HepG2 (cell line): ENCODE measurements around the gene ZFHX3. TPM values are rescaled to one million over a fixed set of nuclear protein-coding genes. Genes with fewer than 3 reads are reported as not detected.

Source experiments
- ATAC-seq: fragments of 200-7000 bp; cut with Tn5 transposase; 3 replicates; pipeline ENCODE4 v1.9.1; 2020; ENCODE audit warnings: mild to moderate bottlenecking, moderate library complexity
- BruUV-seq: library from RNA; stranded (reverse); fragments of 400-500 nt; replicated peaks from 2 replicates; lab custom pipeline; 2021; lab: Mats Ljungman, UMichigan
- CTCF ChIA-PET: fragments of 300-600 bp; formaldehyde crosslinking; extraction: SDS; loops from one replicate; lab custom pipeline; 2021; ENCODE audit warnings: low total read pairs, inconsistent platforms, low intra/inter-chr PET ratio; lab: Yijun Ruan, JAX
- POLR2A ChIA-PET: fragments of 350-600 bp; sonication (Branson Sonifier 250); formaldehyde crosslinking; loops from one replicate; lab custom pipeline; 2020; ENCODE audit warnings: antibody characterized with exemption, inconsistent platforms; lab: Yijun Ruan, JAX
- DNase-seq: peaks from one replicate; pipeline ENCODE4 v3.0.0-alpha.2; 2015; ENCODE audit warnings: low spot score
- FAIRE-seq: peaks from 3 replicates; lab custom pipeline; 2011; peaks lifted over from hg19 to GRCh38; lab: Jason Lieb, UNC
- H2AFZ ChIP-seq: one replicate; pipeline ENCODE4 v1.6.1; 2011; ENCODE audit warnings: low read length, inconsistent platforms
- H3K27ac ChIP-seq: fragments of 300-600 bp; 3 replicates; pipeline ENCODE4 v1.8.0; 2011; ENCODE audit warnings: mixed run types, mild to moderate bottlenecking, mixed read lengths, low read length, inconsistent platforms; ENCODE audit not compliant: insufficient read depth; ENCODE audit errors: extremely low read length
- H3K27me3 ChIP-seq, 2 experiments: fragments of 200-600 bp in 1 of 2; 2 replicates in 1 of 2; 3 replicates in 1 of 2; pipeline versions ENCODE4 v1.6.0 to v1.8.0; 2011; ENCODE audit warnings: low read length in 2 of 2, mild to moderate bottlenecking in 2 of 2, moderate library complexity in 2 of 2, inconsistent platforms in 1 of 2; ENCODE audit not compliant: insufficient read depth in 2 of 2, control insufficient read depth in 1 of 2
- H3K36me3 ChIP-seq, 2 experiments: fragments of 200-600 bp in 1 of 2; replicated peaks in 1 of 2; 2 replicates in 1 of 2; 3 replicates in 1 of 2; pipeline versions ENCODE4 v1.5.1 to v1.8.0; 2011; ENCODE audit warnings: low read length in 2 of 2, inconsistent platforms in 1 of 2; ENCODE audit not compliant: insufficient read depth in 2 of 2, control insufficient read depth in 1 of 2
- H3K4me1 ChIP-seq: 2 replicates; pipeline ENCODE4 v1.5.1; 2012; ENCODE audit warnings: low read length, inconsistent platforms; ENCODE audit not compliant: insufficient read depth
- H3K4me2 ChIP-seq: 2 replicates; pipeline ENCODE4 v1.6.0; 2011; ENCODE audit warnings: low read depth, low read length, inconsistent platforms
- H3K4me3 ChIP-seq, 3 experiments: fragments of 200-600 bp in 1 of 3; sonication (generic), shearing (Covaris generic) in 1 of 3; replicated peaks in 1 of 3; 2 replicates each; pipeline ENCODE4 v1.5.1; 2011 to 2016; ENCODE audit warnings: low read length in 3 of 3, inconsistent platforms in 2 of 3, low read depth in 2 of 3, mild to moderate bottlenecking in 2 of 3, control low read depth in 1 of 3, mixed read lengths in 1 of 3; ENCODE audit not compliant: insufficient read depth in 1 of 3
- H3K79me2 ChIP-seq: one replicate; pipeline ENCODE4 v1.6.1; 2011; ENCODE audit warnings: low read length, inconsistent platforms; ENCODE audit not compliant: insufficient read depth
- H3K9ac ChIP-seq: 2 replicates; pipeline ENCODE4 v1.6.0; 2011; ENCODE audit warnings: mild to moderate bottlenecking, low read depth, low read length, inconsistent platforms; ENCODE audit not compliant: insufficient read depth
- H3K9me3 ChIP-seq: 2 replicates; pipeline ENCODE4 v1.5.1; 2012; ENCODE audit warnings: mild to moderate bottlenecking, low read length
- H4K20me1 ChIP-seq: 2 replicates; pipeline ENCODE4 v1.6.0; 2011; ENCODE audit warnings: inconsistent platforms, mild to moderate bottlenecking, low read length, moderate library complexity; ENCODE audit not compliant: insufficient read depth
- CEBPG ChIP-seq: IDR thresholded peaks from 2 replicates; pipeline ENCODE4 v1.6.1; 2016
- FOXC1 ChIP-seq: sonication (generic); formaldehyde crosslinking; IDR thresholded peaks from 2 replicates; pipeline ENCODE4 v1.8.0; 2022; ENCODE audit warnings: mild to moderate bottlenecking, missing genetic modification reagents, borderline replicate concordance
- HMGA1 ChIP-seq: sonication (generic); formaldehyde crosslinking; conservative IDR thresholded peaks from 2 replicates; pipeline ENCODE4 v1.4.0; 2020; ENCODE audit warnings: missing genetic modification reagents
- IRX3 ChIP-seq: sonication (generic); formaldehyde crosslinking; IDR thresholded peaks from 2 replicates; pipeline ENCODE4 v1.8.1; 2023; ENCODE audit warnings: mild to moderate bottlenecking, low read depth, missing genetic modification reagents, borderline replicate concordance
- JDP2 ChIP-seq: sonication (generic); formaldehyde crosslinking; IDR thresholded peaks from 2 replicates; pipeline ENCODE4 v1.8.1; 2022; ENCODE audit warnings: missing genetic modification reagents, borderline replicate concordance
- MNT ChIP-seq: fragments of 450-650 bp; IDR thresholded peaks from 2 replicates; pipeline ENCODE4 v1.6.1; 2016
- NR2F6 ChIP-seq, 2 experiments: IDR thresholded peaks; 2 replicates each; pipeline ENCODE4 v1.6.1; 2016; ENCODE audit warnings: antibody characterized with exemption in 1 of 2, mild to moderate bottlenecking in 1 of 2
- PCBP2 ChIP-seq: fragments of 200-400 bp; formaldehyde crosslinking; optimal IDR thresholded peaks from 2 replicates; pipeline ENCODE3; 2018; ENCODE audit warnings: low read length, low read depth; ENCODE audit not compliant: poor library complexity, severe bottlenecking
- SIX1 ChIP-seq: sonication (generic); formaldehyde crosslinking; IDR thresholded peaks from 2 replicates; pipeline ENCODE4 v1.4.0; 2020; ENCODE audit warnings: missing genetic modification reagents, borderline replicate concordance
- SIX4 ChIP-seq: sonication (generic); formaldehyde crosslinking; IDR thresholded peaks from 2 replicates; pipeline ENCODE4 v1.4.0; 2020; ENCODE audit warnings: missing genetic modification reagents
- TBX3 ChIP-seq: fragments of 450-650 bp; IDR thresholded peaks from 2 replicates; pipeline ENCODE4 v1.6.1; 2017; ENCODE audit warnings: antibody characterized with exemption, mild to moderate bottlenecking, inconsistent platforms, borderline replicate concordance
- ZBTB33 ChIP-seq: sonication (generic); formaldehyde crosslinking; IDR thresholded peaks from 2 replicates; pipeline ENCODE4 v1.4.0; 2020; ENCODE audit warnings: missing genetic modification reagents
- ZKSCAN5 ChIP-seq: sonication (generic); formaldehyde crosslinking; IDR thresholded peaks from 2 replicates; pipeline ENCODE4 v1.5.1; 2020; ENCODE audit warnings: mild to moderate bottlenecking, missing genetic modification reagents
- ZMYM4 ChIP-seq: sonication (generic); formaldehyde crosslinking; IDR thresholded peaks from 2 replicates; pipeline ENCODE4 v1.8.1; 2023; ENCODE audit warnings: mild to moderate bottlenecking, missing genetic modification reagents
- ZNF430 ChIP-seq: sonication (generic); formaldehyde crosslinking; IDR thresholded peaks from 2 replicates; pipeline ENCODE4 v1.9.0; 2021; ENCODE audit warnings: mild to moderate bottlenecking, missing genetic modification reagents
- ZNF839 ChIP-seq: sonication (generic); formaldehyde crosslinking; IDR thresholded peaks from 2 replicates; pipeline ENCODE4 v1.4.0; 2020; ENCODE audit warnings: missing genetic modification reagents, mild to moderate bottlenecking, borderline replicate concordance
- ZNF850 ChIP-seq: sonication (generic); formaldehyde crosslinking; conservative IDR thresholded peaks from 2 replicates; pipeline ENCODE4 v1.9.0; 2021; ENCODE audit warnings: mild to moderate bottlenecking, missing genetic modification reagents
- WGBS: methylation state at CpG from one replicate; pipeline ENCODE4 v1.1.6; 2017; ENCODE audit warnings: low lambda C conversion rate; 5-methylcytosine and 5-hydroxymethylcytosine counted together
- in situ Hi-C: cut with HindIII; loops from 2 replicates; pipeline ENCODE4 v1.10.0; 2017; ENCODE audit warnings: low pct_unique_long_range_greater_than_20kb; ENCODE audit not compliant: extremely low pct_ligation_motif_present
- intact Hi-C: fragments of 100-400 bp; cut with micrococcal nuclease; formaldehyde crosslinking; loops from one replicate; pipeline ENCODE4 v1.10.0; 2022; ENCODE audit not compliant: unreplicated experiment
- polyA plus RNA-seq, 8 experiments: library from polyadenylated mRNA; depleted of rRNA in 3 of 8; stranded (reverse) in 7 of 8; unstranded in 1 of 8; fragments of >200 nt; fragmentation: Illumina TruSeq in 4 of 8; extraction: Trizol in 4 of 8; gene quantifications; 2 replicates each; pipeline versions ENCODE4 v1.2.1 to v1.2.3, GENCODE V29; 2011 to 2016; ENCODE audit warnings: low read depth in 4 of 8, missing spikeins in 1 of 8, mixed read lengths in 1 of 8; ENCODE audit not compliant: insufficient read depth in 1 of 8
- total RNA-seq, 5 experiments: library from RNA; depleted of rRNA; stranded (reverse); fragments of >200 nt; fragmentation: Illumina TruSeq; extraction: Trizol; gene quantifications; 2 replicates each; pipeline ENCODE4 v1.2.3, GENCODE V29; 2016; ENCODE audit warnings: low read depth in 1 of 5

Gene ZFHX3
- total and polyA plus RNA-seq, 2 of the 13 experiments (the other 11 are each of a cell fraction or from before 2014, with no cell fraction given), result 5.0 to 6.0 TPM

DNA sequence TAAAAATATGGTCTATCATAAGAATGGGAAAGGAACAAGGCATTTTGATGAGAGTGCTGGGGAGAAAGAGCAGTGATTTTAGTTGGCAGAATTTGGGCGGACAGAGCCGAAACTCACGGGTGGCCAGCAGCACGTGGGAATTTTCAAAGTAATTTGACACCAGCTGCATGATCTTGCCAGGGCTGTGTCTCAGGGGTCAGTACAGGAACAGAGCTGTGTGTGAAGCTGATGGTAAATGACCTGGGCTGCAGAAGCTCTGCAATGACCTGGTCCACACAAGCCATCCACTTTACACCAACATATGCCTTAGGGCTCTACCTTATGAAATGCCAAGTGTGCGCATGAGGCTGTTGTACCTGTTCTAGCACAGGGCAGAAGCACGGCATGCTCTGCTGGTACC lies 112.0 kb downstream of the ZFHX3 start:
- intact Hi-C loops, result no loop called here

GRCh38 chr16:72934636-72935403 lies 113.1 kb downstream of the ZFHX3 start:
- Histone ChIP-seq H3K9ac (no peak overlapping the region), H3K4me3 (no peak overlapping the region), H3K79me2 (peaks cover 75% of the 10 kb centered on the region), H2AFZ (no peak overlapping the region), H3K36me3 (peaks cover 2 to 7% of the 10 kb centered on the region in 2 experiments; a peak in 3 of 5 replicates), H4K20me1 (peaks cover 6% of the 10 kb centered on the region; the same call in 1 of the 2 replicates), H3K27me3 (no peaks in the 10 kb centered on the region), H3K9me3 (no peaks in the 10 kb centered on the region), H3K27ac (no peak overlapping the region), H3K4me1 (peaks cover 87% of the 10 kb centered on the region), H3K4me2 (no peak overlapping the region)
- 88% methylated on average over 17 of the region's 17 CpGs for WGBS
- ATAC-seq (no peak), DNase-seq (no peak), FAIRE-seq (peak; percentile 21)
- in situ Hi-C loops (no loop called here), intact Hi-C loops (no loop called here)
- POLR2A ChIA-PET, result interaction anchor here (1.2 kb wide), 1 partner anchor 10 kb away, joined by 4 read pairs; no protein-coding TSS in a partner anchor
- CTCF ChIA-PET, result no interaction called here
- no TSS peak for BruUV-seq
- TF ChIP-seq FOXC1 (CRISPR knock-in tag) (no peak), JDP2 (no peak), ZBTB33 (CRISPR knock-in tag) (peak; percentile 75), TBX3 (no peak), NR2F6 (IDR thresholded peaks at IDR 0.05) (0 out of 2 replicates have a peak, but pooled peaks have one; percentile 11), NR2F6 (CRISPR knock-in tag; IDR thresholded peaks at IDR 0.05) (no peak), HMGA1 (no peak), ZNF839 (CRISPR knock-in tag) (no peak), MNT (no peak), ZNF850 (CRISPR knock-in tag) (no peak), CEBPG (CRISPR knock-in tag) (peak; percentile 62), ZMYM4 (CRISPR knock-in tag) (no peak)

More for the DNA sequence above, 112.0 kb downstream of the ZFHX3 start:
- no peak overlapping the region for H2AFZ ChIP-seq
- no peak overlapping the region for H3K4me2 ChIP-seq
- H3K9me3 ChIP-seq, result no peaks in the 10 kb centered on the region
- no peak overlapping the region for H3K4me3 ChIP-seq
- H3K79me2 ChIP-seq, result peaks cover 79% of the 10 kb centered on the region
- FAIRE-seq (no peak), DNase-seq (no peak)
- H3K36me3 ChIP-seq, result peaks cover 2 to 14% of the 10 kb centered on the region in 2 experiments; a peak in 3 of 5 replicates
- peaks cover 6% of the 10 kb centered on the region; the same call in 1 of the 2 replicates for H4K20me1 ChIP-seq
- peaks cover 85% of the 10 kb centered on the region for H3K4me1 ChIP-seq
- no peak overlapping the region for H3K9ac ChIP-seq
- no peak for TF ChIP-seq PCBP2
- 0 out of 2 replicates have a peak, but pooled peaks have one; percentile 28 for TF ChIP-seq ZKSCAN5 (CRISPR knock-in tag)
- TF ChIP-seq SIX4 (CRISPR knock-in tag), result peak; percentile 69; the same call in 1 of the 2 replicates
- no peak for TF ChIP-seq ZNF430 (CRISPR knock-in tag)
- TF ChIP-seq SIX1 (CRISPR knock-in tag), result peak; percentile 81; the same call in 1 of the 2 replicates
- TF ChIP-seq IRX3 (CRISPR knock-in tag), result no peak
- TF ChIP-seq, all 625 proteins: peak for 3
- Histone ChIP-seq H3K27ac (no peak overlapping the region), H3K27me3 (no peaks in the 10 kb centered on the region)
- BruUV-seq, result no TSS peak
- WGBS, result 84% methylated on average over 6 of the region's 6 CpGs
- CTCF ChIA-PET, result interaction anchor here (0.7 kb wide), 1 partner anchor 161 kb away, joined by 3 read pairs; no protein-coding TSS in a partner anchor
- in situ Hi-C loops, result no loop called here
- POLR2A ChIA-PET, result interaction anchor here (1.2 kb wide), 2 partner anchors 11 to 59 kb away, joined by 4 to 6 read pairs; no protein-coding TSS in a partner anchor
- ATAC-seq, result peak; percentile 16; the same call in 2 of the 3 replicates
